Stimulated activated CD4-positive, alpha-beta T cell treated with anti-CD3 and anti-CD28 coated beads, Interleukin-12 subunit alpha, Interleukin-12 subunit beta, amount 100 ng/mL, for 24 hours (primary cell): Measurements from ENCODE around the gene HDAC4.

Experiments
- DNase-seq, 2 experiments: peaks; one replicate each; pipeline ENCODE4 v3.0.0-alpha.2; 2020; ENCODE audit warnings: low read depth in 2 of 2

The HDAC4 gene

GRCh38 chr2:239107936-239108335 lies 292.9 kb downstream of the HDAC4 start:
- DNase-seq = no peak

DNA sequence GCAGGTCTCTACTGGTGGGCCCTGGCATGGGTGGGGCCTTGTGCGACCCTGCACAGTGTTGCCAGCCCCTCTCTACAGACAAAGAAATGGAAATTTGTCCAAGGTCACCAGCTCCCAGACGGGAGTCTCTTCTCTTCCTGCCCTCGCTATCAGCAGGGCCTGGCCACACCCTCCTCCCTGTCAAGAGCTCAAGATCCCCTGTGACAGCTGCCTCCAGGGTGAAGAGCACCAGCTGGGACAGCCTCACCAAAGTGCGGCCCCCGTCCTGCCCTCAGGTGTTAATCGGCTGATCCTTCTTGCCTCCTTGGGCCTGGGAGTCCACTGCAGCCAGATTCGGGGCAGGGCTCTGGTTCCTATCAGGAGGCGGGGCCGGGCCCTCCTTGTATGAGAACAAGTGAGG lies 293.9 kb downstream of the HDAC4 start:
- DNase-seq = no peak

GRCh38 chr2:239106314-239106908 lies 294.4 kb downstream of the HDAC4 start:
- DNase-seq = no peak

DNA sequence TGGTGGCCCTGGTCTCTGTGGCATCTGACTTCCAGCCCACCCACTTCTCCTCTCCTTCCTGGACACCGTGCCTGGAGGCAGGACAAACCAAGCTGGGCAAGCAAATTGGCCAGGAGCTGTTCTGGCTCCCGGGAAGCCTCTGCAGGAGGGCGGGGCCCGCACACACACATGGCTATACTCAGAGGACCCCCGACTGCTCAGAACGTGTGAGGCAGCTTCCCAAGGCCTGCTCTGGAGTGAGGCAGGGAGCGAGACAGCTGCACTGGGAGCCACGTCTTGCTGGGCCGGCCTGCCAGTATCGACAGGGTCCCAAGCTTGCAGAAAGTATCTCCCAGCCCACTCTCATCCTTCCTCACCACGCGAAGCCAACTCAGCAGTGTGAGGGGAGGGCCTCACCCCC lies 295.6 kb downstream of the HDAC4 start:
- DNase-seq = no peak

DNA sequence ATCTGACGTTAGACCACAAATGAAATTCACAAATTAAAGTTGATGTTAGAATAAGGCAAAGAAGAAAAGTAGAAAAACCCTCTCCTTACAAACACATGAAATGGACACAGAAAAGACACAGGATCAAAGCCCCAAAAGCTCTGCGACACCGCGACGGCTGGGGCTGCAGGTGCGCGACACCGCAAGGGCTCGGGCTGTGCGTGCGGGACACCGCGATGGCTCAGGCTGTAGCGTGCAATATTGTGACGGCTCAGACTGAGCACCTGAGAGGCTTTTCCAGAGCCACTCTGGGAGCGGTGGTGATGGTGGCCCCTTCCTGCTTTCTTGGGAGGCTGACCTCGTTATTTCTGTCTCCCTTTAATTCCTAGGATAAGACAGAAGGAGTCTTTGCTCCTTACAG lies 296.0 kb downstream of the HDAC4 start:
- DNase-seq = no peak

DNA sequence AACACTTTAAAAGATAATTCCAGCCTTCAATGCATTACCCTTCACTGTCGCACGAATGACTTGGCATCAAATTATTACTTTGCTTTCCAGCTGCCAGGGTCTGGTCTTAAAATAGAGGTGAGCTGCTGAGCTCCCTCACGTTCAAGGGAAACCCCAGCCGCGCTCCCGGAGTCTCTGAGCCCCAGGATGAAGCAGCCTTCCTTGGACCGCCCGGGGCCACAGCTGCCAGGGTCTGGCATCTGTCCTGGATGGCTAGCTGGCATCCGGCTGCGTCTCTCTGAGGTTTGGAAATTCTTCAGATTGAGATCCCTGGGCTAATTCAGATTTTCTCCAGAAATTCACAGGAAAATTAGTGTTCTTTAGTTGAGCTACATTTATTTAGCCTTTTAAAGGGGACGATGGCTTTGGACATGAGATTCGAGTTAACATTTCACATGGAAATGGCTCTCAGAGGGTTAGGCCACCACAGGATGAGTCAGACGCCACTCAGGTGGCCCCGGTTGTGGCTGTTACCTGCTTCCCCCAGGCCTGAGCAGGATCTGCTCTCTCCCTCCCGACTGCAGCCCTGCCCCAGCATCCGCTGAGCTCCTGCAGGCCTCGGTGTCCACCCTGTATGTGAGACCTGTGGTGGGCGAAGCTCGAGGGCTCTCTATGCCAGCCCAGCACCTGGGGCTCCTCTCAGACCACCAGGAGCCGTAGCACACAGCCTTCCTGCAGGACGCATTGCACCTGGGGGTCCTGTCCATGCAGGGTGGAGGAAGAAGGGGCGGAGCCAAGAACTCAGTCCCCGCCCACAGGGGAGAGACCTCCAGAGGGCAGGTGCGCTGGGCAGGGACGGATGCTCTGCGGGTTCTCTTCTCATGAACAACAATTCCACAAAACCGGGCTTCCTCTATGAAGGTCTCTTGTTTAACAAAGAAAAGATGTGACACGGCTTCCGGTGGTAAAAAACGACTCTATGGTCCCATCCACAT lies 297.4 kb downstream of the HDAC4 start:
- no peak for DNase-seq

DNA sequence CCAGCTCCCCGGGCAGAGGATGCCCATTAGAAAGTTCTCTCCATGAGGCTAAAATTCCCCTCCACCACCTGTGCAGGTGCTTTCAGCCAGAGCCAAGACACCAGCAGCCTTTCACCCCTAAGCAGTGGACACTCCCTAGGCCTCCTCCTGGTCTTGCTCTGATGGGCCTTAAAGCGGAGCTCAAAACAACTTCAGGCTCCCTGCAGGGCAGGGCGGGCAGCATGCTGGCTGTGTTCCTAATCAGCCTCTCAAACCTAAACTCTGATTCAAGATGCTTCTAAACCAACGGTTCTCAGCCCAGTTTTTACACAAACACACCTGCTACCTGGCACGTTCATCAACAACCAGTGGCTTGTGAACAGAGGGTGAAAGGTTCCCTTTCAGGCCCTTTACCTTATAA lies 298.6 kb downstream of the HDAC4 start:
- DNase-seq = no peak

DNA sequence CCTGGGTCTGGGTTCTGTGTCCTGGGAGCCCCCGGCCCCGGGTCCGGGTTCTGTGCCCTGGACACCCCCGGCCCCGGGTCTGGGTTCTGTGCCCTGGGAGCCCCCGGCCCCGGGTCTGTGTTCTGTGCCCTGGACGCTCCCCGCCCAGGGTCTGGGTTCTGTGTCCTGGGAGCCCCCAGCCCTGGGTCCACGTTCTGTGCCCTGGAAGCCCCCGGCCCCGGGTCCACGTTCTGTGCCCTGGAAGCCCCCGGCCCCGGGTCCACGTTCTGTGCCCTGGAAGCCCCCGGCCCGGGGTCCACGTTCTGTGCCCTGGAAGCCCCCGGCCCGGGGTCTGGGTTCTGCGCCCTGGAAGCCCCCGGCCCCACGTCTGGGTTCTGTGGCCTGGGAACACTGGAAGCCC lies 299.0 kb downstream of the HDAC4 start:
- DNase-seq = no peak

DNA sequence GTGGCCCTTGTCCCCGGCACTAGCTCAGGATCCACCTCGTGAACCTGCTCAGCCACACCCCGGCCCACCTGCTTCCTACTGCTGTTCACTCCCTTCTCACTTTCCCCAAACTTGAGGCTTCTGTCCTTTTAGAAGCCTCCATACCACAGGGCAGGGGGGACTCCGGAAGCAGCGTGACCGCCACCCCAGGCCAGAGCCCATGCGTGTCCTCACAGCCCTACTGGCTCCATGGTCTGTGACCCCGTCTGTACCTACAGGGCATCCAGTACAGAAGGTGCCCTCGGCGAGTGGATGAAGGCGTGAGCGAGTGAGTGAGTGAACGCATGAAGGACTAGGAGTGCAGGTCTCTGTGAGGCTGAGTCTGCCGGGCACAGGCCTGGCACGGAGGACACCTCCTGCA lies 299.7 kb downstream of the HDAC4 start:
- DNase-seq = no peak

DNA sequence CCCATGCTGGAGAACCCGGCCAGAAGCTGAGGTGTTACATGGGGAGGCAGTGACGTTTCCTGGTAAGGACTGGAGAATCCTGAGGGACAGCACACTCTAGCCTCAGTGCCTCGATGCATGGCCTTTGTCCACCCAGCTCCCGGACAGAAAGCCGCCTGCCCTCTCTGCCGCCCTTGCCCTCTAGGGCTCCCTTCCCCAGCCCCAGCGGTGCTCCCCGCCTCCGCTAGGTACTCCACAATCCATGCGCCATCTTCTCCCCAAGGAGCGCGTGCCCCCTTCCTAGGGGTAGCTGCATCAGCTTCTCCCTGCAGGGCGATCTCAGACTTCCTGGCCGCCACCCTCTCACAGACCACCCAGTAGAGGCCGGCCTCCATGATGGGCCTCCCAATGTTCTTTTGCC lies 301.3 kb downstream of the HDAC4 start:
- DNase-seq = no peak

DNA sequence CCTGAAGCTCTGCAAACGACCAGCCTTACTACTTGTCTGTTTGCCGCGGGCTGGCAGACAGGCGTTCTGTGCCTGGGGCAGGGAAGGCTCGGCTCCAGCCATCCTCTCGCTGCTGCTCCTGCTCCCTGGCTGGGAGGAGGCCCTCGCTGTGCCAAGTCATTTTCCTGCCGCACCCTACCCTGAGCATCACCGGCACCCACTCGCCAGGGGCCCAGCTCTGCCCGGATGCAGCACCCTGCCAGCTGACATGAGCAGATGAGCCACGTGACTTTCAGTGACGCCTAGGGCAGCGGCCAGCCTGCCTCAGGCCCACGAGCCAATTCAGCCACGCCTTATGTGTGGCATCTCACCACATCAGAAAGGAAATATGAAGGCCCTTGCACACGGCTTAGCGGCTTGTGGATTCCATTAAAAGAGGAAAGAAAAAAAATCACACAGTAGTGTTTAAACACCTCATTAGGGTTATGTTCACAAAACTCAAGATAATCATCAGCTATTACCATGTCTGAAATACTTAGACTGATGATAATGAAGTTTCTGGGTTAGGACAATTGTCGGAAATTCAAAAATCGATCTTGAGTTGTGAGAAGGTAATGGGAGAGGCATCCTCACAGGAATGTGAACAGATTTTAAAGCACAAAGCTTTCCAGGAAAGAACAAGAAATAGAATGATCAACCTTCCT lies 302.4 kb downstream of the HDAC4 start:
- DNase-seq = no peak

GRCh38 chr2:239097428-239097696 lies 303.5 kb downstream of the HDAC4 start:
- no peak for DNase-seq

DNA sequence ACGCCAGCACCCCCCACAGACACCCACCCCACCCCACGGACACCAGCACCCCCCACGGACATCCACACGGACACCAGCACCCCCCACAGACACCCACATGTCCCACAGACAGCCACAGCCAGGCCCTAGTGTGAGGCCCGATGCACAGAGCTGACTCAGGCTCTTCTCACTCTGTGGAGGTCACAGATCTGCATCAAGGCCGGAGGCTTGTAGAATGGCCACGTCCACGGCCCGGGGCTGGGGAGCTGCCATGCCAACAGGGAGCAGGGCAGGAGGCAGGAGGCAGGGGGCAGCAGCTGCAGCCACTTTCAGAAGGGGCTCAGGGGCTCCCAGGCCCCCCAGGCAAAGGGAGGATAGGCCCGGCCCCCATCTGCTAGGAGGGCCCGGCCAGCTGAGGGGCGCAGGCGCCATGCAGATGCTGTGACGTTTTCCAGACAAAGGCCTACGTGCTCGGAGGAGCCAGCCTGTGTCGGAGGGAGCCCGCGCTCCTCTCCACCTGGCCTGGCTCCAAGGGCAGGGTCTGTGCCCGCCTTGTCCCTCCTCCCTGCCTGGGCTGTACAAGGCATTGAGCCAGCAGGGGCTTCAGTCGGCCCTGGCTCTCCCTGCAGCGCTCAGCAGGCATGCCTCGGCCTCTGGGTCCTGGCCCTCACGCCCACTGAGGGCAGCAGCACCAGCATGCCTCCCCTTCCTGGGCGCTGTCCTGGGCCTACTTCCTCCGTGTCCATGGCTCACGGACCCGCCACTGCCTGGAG lies 304.0 kb downstream of the HDAC4 start:
- DNase-seq = no peak

DNA sequence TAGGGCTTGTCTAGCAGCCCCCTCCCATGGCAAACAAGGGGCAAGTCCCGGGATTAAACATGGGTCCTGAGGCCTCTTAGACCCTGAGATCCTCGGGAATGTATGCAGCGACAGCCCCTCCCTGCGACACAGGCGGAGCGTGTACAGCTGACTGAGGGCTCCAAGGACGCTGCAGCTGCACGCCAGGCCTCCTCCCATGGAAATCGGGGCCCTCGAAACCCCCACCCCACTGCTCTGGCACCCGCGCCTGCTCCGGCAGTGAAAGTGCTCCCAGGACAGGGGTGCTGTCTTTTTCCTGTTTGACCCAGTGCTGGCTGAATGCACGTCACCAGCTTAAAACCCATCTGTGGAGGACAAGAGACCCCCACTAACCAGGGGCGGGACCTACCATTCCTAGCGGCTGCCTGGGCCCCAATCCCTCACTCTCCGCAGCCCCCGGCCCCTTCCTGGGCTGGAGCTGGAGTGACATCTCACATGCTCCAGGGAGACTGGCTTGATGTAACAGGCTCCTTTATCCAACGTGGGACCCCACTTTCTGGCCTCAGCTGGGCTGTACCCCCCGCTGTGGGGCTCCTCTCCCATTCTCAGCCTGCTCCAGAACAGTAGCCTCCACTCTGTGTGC lies 305.2 kb downstream of the HDAC4 start:
- DNase-seq = no peak

- DNase-seq = no peak
Measured at GRCh38 chr2:239094867-239095266, 306.0 kb downstream of the HDAC4 start.

GRCh38 chr2:239093952-239094351 lies 306.9 kb downstream of the HDAC4 start:
- no peak for DNase-seq

- DNase-seq = no peak
Measured at GRCh38 chr2:239093542-239093941, 307.3 kb downstream of the HDAC4 start.

DNA sequence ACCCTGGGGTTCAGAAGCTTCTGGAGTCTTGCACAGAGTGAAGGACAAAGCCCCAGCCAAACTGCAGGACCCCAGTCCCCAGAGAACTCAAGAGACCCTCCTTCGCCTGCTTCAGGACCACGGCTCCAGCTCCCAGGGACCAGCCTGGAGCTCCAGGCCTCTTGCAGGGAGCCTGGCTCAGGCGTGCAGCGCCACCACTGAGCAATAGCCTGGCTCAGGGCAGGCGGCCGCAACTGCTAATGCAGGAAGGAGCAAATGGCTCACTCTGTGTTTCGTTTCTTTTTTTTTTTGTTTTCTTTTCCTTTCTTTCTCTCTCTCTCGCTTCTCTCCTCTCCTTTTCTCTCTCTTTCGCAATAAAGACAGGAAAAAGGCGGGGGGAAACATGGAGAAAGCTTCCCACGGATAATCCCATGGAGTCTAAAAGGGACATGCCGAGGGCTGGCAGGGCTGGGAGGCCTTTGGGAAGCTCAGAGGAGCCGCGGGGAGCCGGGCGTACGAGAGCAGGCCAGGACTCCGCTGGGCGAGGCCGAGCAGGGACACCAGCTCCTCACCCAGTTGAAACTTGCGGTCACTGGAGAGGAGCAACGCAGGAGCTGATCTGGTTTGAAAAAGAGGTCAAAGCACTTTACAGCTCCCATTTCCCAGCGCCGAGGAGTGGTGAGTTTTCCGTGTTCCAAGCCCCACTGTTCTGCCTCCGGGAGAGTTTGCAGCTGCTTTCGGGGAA lies 308.1 kb downstream of the HDAC4 start:
- no peak for DNase-seq

DNA sequence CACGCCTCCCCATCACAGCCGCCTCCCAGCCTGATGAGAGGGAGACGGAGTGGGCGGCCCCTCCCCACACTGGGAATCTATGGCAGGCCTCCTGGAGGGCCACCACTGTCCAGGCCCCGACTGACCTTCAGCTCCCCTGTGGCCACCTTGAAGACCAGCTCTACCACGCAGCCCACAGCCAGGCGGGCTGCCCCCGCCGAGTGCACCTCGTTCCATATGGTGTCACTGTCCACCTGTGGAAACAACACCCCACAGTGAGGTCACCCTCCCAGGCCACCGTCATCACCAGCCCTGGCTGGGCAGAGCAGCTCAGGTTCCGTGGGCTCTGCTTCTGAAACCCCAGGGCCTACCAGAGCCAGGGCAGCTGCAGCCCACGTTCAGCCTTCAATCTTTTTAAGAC lies 310.9 kb downstream of the HDAC4 start:
- DNase-seq = no peak

DNA sequence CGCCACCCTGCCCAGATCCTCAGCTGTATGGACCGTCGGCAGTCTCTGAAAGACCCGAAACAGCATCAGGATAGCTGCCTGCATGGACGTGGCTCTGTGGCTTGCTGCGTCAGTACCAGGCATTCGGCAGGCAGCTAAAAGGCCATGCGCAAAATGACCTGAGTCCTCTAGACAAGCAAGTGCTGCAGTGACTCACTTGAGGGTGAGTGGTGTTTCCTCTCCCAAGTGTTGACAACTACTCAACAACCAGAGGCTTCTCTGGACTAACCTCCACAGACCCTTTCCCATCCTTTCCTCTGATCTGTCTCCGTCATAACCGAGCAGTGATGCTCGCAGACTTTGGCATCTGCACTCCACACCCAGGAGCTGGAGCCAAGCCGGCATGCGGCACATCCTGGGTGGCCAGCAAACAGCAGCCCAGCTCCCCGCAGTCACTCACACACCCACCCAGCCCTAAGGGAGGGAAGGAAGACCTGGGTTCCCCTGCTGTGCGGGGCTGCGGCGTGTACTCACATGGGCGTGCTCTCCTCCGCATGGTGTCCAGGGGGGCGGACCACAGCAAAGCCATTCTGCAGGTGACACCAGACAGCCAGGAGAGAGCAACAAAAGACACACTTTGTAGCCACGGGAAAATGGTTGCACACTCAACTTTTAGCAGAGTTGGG lies 313.6 kb downstream of the HDAC4 start:
- no peak for DNase-seq
